ENCODE measurements around the gene AMMECR1.

The AMMECR1 gene

DNA sequence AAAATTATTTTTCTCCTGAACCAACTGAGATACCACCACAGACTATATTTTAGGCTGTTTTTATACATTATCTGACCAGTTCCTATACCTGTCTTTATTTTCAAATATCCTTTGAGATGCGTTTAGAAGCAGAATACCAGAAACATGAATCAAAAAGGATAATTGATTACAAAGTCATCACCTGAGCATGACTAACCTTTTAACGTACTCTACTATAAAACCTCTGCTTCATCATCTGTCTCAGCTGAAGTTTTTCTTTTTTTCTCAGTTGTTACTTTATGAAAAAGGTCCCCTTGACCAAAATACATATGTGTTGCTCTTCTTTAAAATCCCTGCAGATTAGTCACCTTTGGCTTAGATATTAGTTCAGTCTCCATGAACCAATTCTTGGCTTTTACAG lies 109.8 kb downstream of the AMMECR1 start:
- H3K9me3 ChIP-seq (ENCODE audit: severe bottlenecking) = no peaks in the 10 kb centered on the region
- no peak for DNase-seq (ENCODE audit: low spot score)
- no peak for TF ChIP-seq CTCF (IDR thresholded peaks at IDR 0.05; ENCODE audit: poor library complexity, severe bottlenecking)
- H3K36me3 ChIP-seq (ENCODE audit: low read depth) = no peaks in the 10 kb centered on the region
- H3K4me3 ChIP-seq (ENCODE audit: severe bottlenecking) = no peak overlapping the region
- ATAC-seq (ENCODE audit: low read depth) = no peak
- H3K4me1 ChIP-seq (ENCODE audit: insufficient read depth, poor library complexity, severe bottlenecking) = peaks cover 44% of the 10 kb centered on the region
- H3K27ac ChIP-seq (ENCODE audit: poor library complexity, severe bottlenecking) = peak overlapping the region; percentile 79
- H3K27me3 ChIP-seq (ENCODE audit: insufficient read depth, poor library complexity, severe bottlenecking) = no peaks in the 10 kb centered on the region

GRCh38 chrX:110204986-110205385 lies 112.9 kb downstream of the AMMECR1 start:
- Histone ChIP-seq H3K36me3 (ENCODE audit: low read depth) (no peaks in the 10 kb centered on the region; the same call in 1 of the 2 replicates), H3K9me3 (ENCODE audit: severe bottlenecking) (no peaks in the 10 kb centered on the region), H3K4me1 (ENCODE audit: insufficient read depth, poor library complexity, severe bottlenecking) (peaks cover 21% of the 10 kb centered on the region), H3K27ac (ENCODE audit: poor library complexity, severe bottlenecking) (peak overlapping the region; percentile 33), H3K27me3 (ENCODE audit: insufficient read depth, poor library complexity, severe bottlenecking) (no peaks in the 10 kb centered on the region), H3K4me3 (ENCODE audit: severe bottlenecking) (no peak overlapping the region)
- DNase-seq (ENCODE audit: low spot score) (no peak), ATAC-seq (ENCODE audit: low read depth) (peak; percentile 44; the same call in 2 of the 3 replicates)
- TF ChIP-seq CTCF (IDR thresholded peaks at IDR 0.05; ENCODE audit: poor library complexity, severe bottlenecking) = no peak

DNA sequence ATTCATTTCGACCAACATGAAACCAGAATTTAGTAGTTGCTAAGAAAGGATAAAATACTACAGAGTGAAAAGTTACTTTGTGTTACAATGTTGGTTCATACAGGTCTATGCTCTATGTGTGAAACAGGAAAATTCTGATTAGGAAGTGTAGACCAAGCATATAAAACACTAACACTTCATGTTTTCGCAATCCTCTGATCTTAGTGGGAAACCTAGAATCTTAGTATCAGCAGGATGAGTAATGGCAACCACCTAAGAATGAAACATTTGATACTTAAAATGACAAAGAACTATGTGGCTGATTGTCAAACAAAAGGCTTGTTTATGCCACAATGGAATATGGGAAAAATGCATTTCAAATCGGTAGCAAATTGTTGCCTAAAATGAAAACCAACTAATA lies 116.1 kb downstream of the AMMECR1 start:
- no peaks in the 10 kb centered on the region; the same call in 1 of the 2 replicates for H3K36me3 ChIP-seq (ENCODE audit: low read depth)
- no peaks in the 10 kb centered on the region for H3K27me3 ChIP-seq (ENCODE audit: insufficient read depth, poor library complexity, severe bottlenecking)
- no peak for TF ChIP-seq CTCF (IDR thresholded peaks at IDR 0.05; ENCODE audit: poor library complexity, severe bottlenecking)
- H3K4me3 ChIP-seq (ENCODE audit: severe bottlenecking) = no peak overlapping the region
- no peaks in the 10 kb centered on the region for H3K9me3 ChIP-seq (ENCODE audit: severe bottlenecking)
- DNase-seq (ENCODE audit: low spot score) (no peak), ATAC-seq (ENCODE audit: low read depth) (no peak)
- H3K27ac ChIP-seq (ENCODE audit: poor library complexity, severe bottlenecking) = no peak overlapping the region
- no peaks in the 10 kb centered on the region for H3K4me1 ChIP-seq (ENCODE audit: insufficient read depth, poor library complexity, severe bottlenecking)

DNA sequence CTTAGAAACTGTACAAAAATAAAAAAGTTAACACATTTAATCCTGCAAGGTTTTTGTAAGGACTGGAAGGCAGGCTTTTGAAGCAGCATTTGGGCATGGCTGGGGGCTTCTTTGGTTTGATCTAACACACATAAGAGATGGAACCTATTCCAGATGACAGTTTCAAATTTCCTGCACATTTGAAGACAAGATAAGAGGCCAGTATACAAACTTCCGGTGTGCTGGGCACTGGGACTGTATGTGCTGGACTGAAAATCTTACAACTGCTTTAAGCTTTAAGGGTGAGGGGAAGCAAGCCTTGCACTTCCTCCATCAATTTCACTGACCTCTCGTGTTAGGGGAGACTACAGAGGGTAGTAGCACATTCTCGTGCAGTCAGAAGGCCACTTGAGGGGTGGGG lies 122.9 kb downstream of the AMMECR1 start:
- H3K4me3 ChIP-seq (ENCODE audit: severe bottlenecking) = no peak overlapping the region
- no peak for TF ChIP-seq CTCF (IDR thresholded peaks at IDR 0.05; ENCODE audit: poor library complexity, severe bottlenecking)
- ATAC-seq (ENCODE audit: low read depth) = no peak

DNA sequence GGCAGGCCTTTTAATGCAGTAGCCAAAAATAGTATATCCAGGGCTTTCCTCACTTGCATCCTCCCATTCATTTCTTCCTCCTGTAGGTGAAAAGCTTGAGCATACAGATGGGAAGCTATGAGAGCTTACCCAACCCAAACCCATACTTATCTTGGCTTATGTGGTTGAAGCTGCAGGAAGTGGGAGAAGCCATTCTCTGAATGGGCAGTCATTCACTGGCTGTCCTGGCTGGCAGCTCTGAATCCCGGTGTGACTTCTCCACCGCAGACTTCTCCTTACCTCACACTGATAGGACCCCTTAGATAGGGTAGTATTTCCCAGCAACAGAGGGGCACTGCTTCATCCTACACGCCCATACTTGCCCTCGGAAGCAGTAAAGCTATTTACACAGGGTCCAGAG lies 125.4 kb downstream of the AMMECR1 start:
- no peak overlapping the region for H3K4me3 ChIP-seq (ENCODE audit: severe bottlenecking)
- ATAC-seq (ENCODE audit: low read depth) (no peak), DNase-seq (ENCODE audit: low spot score) (no peak)
- H3K4me1 ChIP-seq (ENCODE audit: insufficient read depth, poor library complexity, severe bottlenecking) = no peaks in the 10 kb centered on the region
- no peak for TF ChIP-seq CTCF (IDR thresholded peaks at IDR 0.05; ENCODE audit: poor library complexity, severe bottlenecking)
- H3K27me3 ChIP-seq (ENCODE audit: insufficient read depth, poor library complexity, severe bottlenecking) = no peaks in the 10 kb centered on the region
- H3K9me3 ChIP-seq (ENCODE audit: severe bottlenecking) = no peaks in the 10 kb centered on the region
- H3K36me3 ChIP-seq (ENCODE audit: low read depth) = no peaks in the 10 kb centered on the region
- no peak overlapping the region for H3K27ac ChIP-seq (ENCODE audit: poor library complexity, severe bottlenecking)

More for the DNA sequence above, 122.9 kb downstream of the AMMECR1 start:
- H3K4me1 ChIP-seq (ENCODE audit: insufficient read depth, poor library complexity, severe bottlenecking) = no peaks in the 10 kb centered on the region
- no peak overlapping the region for H3K27ac ChIP-seq (ENCODE audit: poor library complexity, severe bottlenecking)
- no peaks in the 10 kb centered on the region for H3K36me3 ChIP-seq (ENCODE audit: low read depth)
- H3K9me3 ChIP-seq (ENCODE audit: severe bottlenecking) = no peaks in the 10 kb centered on the region
- no peaks in the 10 kb centered on the region for H3K27me3 ChIP-seq (ENCODE audit: insufficient read depth, poor library complexity, severe bottlenecking)
- DNase-seq (ENCODE audit: low spot score) = no peak

All from RWPE2 (cell line).